Peyer's patch (tissue), 4 donors: ENCODE data around the gene TMPRSS3.

ENCODE experiments used
- CTCF ChIP-seq, 6 experiments: fragments of 450-650 bp in 4 of 6; fragments of 200-600 bp in 2 of 6; sonication (generic) in 1 of 6; IDR thresholded peaks; one replicate each; pipeline ENCODE4 v1.5.1; 2017 to 2019; ENCODE audit warnings: antibody characterized with exemption in 6 of 6, mild to moderate bottlenecking in 3 of 6, moderate library complexity in 1 of 6
- POLR2A ChIP-seq, 2 donors: fragments of 450-650 bp; IDR thresholded peaks; one replicate each; pipeline ENCODE4 v1.5.1; 2017; ENCODE audit warnings: antibody characterized with exemption in 2 of 2, mild to moderate bottlenecking in 2 of 2, moderate library complexity in 2 of 2

GRCh38 chr21:42362198-42362597, 33.7 kb downstream of the TMPRSS3 start:
- TF ChIP-seq CTCF (IDR thresholded peaks at IDR 0.05) (no peak), POLR2A (IDR thresholded peaks at IDR 0.05) (no peak)
